HG03196 (cell line): Measurements from ENCODE around the gene ZNF654.
"Not testable (repeated sequence)": the region's sequence is repeated elsewhere in the genome, so short reads cannot be mapped to it uniquely, and the experiment has no call there.

Experiments used
- ATAC-seq: cut with Tn5 transposase; IDR thresholded peaks from one replicate; pipeline ENCODE4 v1.9.1; 2021; ENCODE audit not compliant: unreplicated experiment

Gene ZNF654

GRCh38 chr3:88059380-88060170, 520 bp downstream of the ZNF654 start:
- ATAC-seq = no peak

DNA sequence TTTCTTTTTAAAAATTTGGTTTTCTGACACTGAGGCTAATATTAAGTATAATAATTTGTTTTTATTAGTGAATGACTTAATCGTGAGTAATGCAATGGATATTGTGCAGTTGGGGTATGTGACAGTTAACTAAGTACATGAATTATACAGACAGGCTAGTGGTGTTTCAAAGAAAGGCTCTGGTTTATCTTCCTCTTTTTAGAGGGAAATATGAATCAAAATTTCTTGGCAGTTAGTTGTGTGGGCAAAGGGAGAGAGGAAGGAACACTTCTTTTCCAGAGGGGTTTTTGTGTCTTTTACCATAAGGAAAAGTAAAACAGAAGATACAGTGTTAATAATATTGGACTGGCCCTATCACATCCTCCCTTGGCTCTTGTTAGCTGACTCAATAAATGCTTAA, 2.7 kb downstream of the ZNF654 start:
- ATAC-seq = no peak

DNA sequence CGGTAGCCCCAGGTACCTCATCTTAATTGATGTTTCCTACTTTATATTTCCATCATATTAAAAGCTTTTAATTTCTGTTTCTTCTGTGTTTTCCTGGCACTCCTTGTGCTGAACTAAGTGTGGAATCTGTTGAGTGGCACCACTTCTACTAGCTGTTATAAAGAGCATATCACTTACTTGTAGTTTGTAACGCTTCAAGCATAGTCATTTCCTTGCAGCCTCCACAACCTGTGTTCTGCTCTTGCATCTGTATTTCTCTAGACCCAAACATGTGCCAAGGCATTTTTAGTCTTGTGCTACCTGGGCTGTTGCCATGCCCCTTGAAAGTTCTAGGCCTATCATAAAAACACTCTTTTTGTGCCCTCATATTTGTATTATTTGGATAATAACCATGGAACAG, 16.0 kb downstream of the ZNF654 start:
- no peak for ATAC-seq

- ATAC-seq = no peak
These were observed 16.4 kb downstream of the ZNF654 start for GRCh38 chr3:88075497-88075896.

DNA sequence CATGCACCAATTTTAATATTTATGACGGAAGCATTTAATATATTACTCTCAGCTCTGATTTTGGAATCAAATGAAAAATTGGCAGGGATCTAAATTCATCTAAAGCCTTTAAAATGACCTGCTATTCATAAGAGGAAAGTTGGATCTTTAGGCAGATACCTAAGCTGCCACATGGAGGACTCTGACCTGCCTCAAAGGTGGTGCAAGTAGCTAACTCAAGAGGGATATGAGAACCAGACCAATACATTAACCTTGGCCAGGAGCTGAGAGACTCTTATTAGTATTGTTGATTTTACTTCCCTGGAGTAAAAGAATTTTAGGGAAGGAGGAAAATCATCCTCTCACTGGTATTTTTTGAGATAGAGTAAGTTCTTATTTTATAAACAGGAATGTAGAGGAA, 17.7 kb downstream of the ZNF654 start:
- no peak for ATAC-seq

DNA sequence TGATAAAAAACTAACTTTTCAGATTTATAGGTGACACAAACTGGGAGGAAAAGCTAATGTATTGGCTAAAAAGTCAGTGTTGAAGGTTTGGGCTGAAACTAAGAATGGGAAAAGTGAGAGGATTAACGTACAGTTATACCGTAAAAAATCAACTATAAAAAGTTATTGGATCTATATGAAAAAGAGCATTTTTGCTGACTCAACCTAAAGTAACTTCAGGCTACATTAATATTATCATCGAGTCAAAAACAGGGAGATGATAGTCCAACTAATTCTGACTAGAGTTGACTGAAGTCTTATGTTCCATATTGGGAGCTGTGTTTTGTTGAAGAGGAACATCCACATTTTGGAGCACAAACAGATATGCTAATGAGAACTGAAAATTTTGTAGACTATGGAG, 19.9 kb downstream of the ZNF654 start:
- no peak for ATAC-seq

DNA sequence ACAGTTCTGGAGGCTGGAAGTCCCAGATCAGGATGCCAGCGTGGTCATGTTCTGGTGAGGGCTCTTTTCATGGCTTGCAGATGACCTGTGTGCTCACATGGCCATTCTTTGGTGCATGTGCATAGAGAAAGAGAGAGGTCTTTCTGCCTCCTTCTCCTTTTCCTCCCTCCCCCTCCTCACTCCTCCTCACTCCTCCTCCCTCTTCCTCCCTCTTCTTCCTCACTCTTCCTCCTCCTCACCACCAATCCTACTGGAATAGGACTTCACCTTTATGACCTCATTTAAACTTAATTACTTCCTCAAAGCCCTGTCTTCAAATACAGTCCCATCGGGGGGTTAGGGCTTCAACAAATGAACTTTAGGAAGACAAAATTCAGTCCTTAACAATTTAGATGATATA, 23.8 kb downstream of the ZNF654 start:
- no peak for ATAC-seq

- ATAC-seq = no peak
These were observed 25.0 kb downstream of the ZNF654 start for GRCh38 chr3:88084097-88084501.

- no peak for ATAC-seq
These were observed 31.6 kb downstream of the ZNF654 start for GRCh38 chr3:88090681-88091080.

DNA sequence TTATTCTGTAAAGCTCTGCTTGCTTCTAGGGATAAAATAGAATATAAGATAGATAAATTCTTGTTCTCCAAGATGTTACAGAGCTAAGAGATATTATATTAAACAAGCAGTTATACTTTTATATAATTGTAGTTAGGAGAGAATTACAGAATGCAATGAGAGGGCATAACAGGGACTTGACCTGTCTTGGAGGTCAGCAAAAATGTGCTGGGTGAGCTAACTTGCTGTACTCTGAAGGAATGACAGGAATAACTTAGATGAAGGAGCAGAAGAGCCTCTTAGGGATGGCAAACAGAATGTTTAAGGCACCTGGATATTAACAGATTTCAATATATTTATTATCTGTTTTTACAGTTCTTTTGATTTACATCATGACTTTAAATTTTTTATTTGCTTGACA, 33.2 kb downstream of the ZNF654 start:
- ATAC-seq = no peak

DNA sequence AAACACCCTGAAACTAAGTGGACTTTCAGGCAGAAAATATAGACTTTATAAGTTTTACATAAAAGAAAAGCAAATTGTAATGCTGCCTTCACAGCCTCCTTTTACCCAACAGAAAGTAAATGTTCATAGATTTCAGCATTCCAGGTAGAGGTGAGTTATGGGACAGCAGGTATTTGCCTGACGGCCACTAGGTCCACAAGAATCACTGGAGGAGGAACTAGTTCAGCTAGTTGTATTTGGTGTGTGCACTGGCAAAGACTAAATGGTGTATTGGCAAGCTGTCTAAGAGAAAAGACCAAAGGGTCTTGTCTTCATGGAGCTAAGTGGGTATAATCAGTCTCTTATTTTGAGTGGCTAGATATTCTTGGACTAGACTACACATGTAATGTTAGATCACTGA, 34.2 kb downstream of the ZNF654 start:
- no peak for ATAC-seq

- peak; percentile 64 for ATAC-seq
These were observed 42.1 kb downstream of the ZNF654 start for GRCh38 chr3:88101142-88101541.

- no peak for ATAC-seq
These were observed 46.3 kb downstream of the ZNF654 start for GRCh38 chr3:88105325-88105724.

GRCh38 chr3:88112289-88112688, 53.2 kb downstream of the ZNF654 start:
- ATAC-seq = no peak

DNA sequence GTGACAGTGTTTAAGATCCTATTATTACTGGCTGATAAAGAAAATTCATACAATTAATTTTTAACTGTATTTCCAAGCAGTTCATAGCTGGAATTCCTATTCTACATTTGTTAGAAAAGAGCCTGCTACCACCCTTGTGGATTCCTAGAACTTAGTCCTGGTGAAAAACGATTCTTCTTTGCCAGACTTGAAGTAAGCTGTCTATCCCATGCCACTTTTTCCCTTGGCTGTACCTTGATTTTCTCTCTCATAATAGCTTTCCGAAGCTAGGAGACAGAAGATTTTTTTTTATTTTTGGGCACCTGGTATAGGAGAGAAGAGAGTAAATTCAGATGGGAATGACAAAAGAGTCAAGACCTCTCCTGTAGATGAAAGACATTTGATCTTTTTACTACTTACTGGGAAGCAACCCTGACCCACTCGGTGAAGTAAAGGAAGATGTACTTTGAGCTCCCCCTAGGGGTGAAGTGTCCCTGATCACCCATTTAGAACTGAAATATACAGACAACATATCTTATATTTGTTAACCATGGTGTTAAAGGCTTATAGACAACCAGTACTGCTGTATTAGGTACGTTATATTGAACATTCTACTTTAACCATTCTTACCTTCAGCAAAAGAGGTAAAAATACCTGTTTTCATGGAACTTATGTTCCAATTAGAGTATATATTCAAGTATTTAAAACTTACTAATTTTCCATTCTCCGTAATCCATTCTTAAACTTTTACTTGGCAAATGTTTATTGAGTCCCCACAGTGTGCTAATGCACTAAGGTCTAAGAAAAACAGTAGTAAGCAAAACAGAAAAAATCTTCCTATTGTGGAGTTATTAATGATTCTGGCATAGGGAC, 54.5 kb downstream of the ZNF654 start:
- peak; percentile 86 for ATAC-seq

DNA sequence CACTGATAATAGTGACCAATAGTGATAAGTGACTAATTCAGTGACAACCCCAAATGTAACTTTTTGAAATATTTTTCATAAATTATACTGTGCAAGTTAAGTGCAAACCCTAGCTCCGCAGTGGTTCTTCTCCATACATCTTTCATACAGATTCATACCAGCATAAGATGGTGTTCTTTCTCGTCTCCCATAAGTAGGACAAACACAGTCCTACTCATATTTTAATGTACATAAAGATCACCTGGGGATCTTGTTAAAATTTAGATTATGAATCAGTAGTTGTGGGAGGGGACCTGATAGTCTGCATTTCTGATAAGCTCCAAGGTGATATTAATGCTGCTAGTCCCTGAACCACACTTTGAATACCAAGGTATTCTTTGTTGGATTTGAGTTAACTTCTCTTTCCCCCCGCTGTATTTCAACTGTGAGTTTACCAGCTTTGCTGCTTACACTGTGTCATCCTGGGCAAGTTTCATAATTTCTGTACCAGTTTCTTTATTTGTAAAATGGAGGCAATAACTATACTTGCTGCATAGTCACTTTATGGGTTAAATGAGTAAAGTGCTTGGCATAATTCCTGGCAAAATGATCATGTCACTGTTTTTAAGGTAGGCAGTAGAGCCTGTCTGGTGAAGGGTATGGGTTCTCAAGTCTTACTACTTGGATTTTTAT, 56.0 kb downstream of the ZNF654 start:
- no peak for ATAC-seq

DNA sequence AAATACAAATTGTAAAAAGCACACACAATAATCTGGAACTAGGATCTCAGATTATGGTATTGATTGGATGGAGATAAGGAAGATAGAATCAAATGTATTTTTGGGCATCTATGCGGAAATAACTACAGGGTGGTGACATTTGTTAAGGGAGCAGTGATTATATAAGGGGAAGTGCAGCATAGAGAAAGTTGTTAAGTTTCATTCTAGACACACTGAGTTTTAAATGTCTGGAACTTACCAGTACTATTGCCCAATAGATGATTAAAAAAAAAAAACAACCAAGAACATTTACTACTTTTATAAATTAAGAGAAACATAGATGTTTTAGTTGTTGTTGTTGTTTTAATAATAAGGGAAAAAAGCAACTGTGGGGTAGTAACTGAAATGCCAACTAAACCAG, 58.6 kb downstream of the ZNF654 start:
- ATAC-seq = no peak

DNA sequence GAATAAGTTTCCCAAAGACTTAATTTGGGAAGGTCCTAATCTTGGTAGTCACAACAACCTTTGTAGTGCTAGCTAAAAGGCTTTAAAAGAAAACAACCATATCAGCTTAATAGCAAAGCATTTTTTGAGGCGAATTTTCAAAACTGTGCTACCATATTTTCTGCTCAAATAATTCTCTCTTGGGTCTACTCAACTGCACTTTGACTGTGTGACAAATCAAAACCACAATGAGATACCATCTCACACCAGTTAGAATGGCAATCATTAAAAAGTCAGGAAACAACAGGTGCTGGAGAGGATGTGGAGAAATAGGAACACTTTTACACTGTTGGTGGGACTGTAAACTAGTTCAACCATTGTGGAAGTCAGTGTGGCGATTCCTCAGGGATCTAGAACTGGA, 59.5 kb downstream of the ZNF654 start:
- ATAC-seq = not testable (repeated sequence)

DNA sequence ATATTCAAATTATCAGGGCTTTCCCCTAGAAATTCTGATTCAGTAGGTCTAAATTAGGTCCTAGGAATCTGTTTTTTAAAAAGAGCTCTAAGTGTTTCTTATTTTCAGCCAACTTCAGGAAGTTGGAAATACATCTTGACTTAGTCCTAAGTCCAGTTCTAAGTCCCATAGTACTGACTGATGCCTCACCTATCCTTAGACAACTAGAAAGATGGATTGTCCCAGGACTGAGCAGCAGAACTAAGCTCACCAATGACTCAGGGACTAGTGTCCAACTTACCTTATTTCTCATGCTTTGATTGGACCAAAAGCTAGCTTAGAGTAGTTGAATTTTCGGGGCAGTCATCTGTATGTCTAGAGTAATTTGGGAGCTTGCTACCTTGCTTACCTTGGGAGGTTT, 64.5 kb downstream of the ZNF654 start:
- ATAC-seq = no peak

DNA sequence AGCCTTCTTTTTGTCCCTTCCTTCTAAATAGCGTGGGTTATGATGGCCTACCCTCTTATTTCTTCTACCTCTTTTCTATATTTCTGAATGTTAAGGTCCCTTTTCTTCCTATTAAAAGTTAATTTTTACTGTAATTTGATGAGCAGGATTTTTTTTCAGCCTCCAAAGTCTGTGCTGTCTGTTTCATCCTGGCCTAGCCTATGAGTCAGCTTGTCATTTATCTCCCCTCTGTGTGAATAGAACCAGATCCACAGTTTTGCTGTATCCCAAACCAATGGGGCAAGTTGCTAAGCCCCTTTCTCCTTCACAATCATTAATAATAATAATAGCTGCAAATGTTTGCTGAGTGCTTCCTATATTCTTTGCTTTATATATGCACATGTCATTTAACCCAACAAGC, 72.6 kb downstream of the ZNF654 start:
- ATAC-seq = no peak

DNA sequence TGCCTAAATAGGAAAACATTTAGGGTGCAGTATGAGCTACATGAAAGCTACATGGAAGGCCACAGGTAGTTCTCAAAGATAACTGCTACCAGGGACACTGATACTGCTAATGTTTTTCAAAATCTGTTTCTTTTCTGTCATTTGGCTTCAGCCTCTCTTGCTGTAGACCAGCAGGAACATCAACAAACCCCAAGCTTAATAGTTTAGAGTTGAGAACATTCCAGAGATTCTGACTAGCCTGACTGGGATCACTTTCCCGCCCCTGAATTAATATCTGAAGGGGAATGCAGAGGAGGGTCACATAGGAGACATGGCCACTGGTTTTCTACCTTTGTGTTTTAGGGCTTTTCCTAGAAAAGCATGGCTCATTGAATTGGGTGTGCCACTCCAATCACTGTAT, 73.8 kb downstream of the ZNF654 start:
- no peak for ATAC-seq
